ENCODE results near the gene TCF12. TPM values are rescaled to one million over a fixed set of nuclear protein-coding genes. Genes with fewer than 3 reads are reported as not detected.

The TCF12 gene
- total and polyA plus RNA-seq, 2 of the 8 experiments (the other 6 are each of a cell fraction or from before 2014, with no cell fraction given): 85.8 to 101 TPM

DNA sequence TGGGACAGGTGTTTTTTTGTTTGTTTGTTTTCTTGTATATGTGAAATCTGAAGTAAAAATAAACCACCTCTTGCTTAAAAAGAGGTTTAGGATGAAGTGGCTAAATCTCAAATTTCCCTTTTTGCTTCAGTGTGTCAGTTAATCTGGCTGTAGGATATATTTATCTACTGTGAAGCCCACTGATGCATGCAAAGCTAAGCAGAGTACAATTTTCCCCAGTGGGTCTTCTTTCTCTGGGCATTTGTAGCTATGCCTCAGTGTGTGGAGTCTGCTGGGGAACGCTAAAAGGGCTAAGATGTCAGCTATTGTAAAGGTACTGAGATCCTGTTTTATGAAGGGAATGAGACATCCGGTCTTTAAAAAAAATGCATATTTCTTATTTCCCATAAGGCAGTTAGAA lies 190.6 kb downstream of the TCF12 start (continued):
- TF ChIP-seq, protein P1, sequence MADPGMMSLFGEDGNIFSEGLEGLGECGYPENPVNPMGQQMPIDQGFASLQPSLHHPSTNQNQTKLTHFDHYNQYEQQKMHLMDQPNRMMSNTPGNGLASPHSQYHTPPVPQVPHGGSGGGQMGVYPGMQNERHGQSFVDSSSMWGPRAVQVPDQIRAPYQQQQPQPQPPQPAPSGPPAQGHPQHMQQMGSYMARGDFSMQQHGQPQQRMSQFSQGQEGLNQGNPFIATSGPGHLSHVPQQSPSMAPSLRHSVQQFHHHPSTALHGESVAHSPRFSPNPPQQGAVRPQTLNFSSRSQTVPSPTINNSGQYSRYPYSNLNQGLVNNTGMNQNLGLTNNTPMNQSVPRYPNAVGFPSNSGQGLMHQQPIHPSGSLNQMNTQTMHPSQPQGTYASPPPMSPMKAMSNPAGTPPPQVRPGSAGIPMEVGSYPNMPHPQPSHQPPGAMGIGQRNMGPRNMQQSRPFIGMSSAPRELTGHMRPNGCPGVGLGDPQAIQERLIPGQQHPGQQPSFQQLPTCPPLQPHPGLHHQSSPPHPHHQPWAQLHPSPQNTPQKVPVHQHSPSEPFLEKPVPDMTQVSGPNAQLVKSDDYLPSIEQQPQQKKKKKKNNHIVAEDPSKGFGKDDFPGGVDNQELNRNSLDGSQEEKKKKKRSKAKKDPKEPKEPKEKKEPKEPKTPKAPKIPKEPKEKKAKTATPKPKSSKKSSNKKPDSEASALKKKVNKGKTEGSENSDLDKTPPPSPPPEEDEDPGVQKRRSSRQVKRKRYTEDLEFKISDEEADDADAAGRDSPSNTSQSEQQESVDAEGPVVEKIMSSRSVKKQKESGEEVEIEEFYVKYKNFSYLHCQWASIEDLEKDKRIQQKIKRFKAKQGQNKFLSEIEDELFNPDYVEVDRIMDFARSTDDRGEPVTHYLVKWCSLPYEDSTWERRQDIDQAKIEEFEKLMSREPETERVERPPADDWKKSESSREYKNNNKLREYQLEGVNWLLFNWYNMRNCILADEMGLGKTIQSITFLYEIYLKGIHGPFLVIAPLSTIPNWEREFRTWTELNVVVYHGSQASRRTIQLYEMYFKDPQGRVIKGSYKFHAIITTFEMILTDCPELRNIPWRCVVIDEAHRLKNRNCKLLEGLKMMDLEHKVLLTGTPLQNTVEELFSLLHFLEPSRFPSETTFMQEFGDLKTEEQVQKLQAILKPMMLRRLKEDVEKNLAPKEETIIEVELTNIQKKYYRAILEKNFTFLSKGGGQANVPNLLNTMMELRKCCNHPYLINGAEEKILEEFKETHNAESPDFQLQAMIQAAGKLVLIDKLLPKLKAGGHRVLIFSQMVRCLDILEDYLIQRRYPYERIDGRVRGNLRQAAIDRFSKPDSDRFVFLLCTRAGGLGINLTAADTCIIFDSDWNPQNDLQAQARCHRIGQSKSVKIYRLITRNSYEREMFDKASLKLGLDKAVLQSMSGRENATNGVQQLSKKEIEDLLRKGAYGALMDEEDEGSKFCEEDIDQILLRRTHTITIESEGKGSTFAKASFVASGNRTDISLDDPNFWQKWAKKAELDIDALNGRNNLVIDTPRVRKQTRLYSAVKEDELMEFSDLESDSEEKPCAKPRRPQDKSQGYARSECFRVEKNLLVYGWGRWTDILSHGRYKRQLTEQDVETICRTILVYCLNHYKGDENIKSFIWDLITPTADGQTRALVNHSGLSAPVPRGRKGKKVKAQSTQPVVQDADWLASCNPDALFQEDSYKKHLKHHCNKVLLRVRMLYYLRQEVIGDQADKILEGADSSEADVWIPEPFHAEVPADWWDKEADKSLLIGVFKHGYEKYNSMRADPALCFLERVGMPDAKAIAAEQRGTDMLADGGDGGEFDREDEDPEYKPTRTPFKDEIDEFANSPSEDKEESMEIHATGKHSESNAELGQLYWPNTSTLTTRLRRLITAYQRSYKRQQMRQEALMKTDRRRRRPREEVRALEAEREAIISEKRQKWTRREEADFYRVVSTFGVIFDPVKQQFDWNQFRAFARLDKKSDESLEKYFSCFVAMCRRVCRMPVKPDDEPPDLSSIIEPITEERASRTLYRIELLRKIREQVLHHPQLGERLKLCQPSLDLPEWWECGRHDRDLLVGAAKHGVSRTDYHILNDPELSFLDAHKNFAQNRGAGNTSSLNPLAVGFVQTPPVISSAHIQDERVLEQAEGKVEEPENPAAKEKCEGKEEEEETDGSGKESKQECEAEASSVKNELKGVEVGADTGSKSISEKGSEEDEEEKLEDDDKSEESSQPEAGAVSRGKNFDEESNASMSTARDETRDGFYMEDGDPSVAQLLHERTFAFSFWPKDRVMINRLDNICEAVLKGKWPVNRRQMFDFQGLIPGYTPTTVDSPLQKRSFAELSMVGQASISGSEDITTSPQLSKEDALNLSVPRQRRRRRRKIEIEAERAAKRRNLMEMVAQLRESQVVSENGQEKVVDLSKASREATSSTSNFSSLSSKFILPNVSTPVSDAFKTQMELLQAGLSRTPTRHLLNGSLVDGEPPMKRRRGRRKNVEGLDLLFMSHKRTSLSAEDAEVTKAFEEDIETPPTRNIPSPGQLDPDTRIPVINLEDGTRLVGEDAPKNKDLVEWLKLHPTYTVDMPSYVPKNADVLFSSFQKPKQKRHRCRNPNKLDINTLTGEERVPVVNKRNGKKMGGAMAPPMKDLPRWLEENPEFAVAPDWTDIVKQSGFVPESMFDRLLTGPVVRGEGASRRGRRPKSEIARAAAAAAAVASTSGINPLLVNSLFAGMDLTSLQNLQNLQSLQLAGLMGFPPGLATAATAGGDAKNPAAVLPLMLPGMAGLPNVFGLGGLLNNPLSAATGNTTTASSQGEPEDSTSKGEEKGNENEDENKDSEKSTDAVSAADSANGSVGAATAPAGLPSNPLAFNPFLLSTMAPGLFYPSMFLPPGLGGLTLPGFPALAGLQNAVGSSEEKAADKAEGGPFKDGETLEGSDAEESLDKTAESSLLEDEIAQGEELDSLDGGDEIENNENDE (IDR thresholded peaks at IDR 0.05; ENCODE audit: insufficient replicate concordance, low read length): no peak
- TF ChIP-seq ASH2L (IDR thresholded peaks at IDR 0.05; ENCODE audit: low read length) (no peak), ZNF274 (IDR thresholded peaks at IDR 0.05; ENCODE audit: borderline replicate concordance, extremely low read depth, low read length) (no peak), TAF1 (IDR thresholded peaks at IDR 0.05; ENCODE audit: low read depth, low read length) (no peak), HDAC2 (IDR thresholded peaks at IDR 0.05; ENCODE audit: borderline replicate concordance in 1 of 2, low read depth in 2 of 2, low read length in 2 of 2) (no peak), CHD2 (IDR thresholded peaks at IDR 0.05; ENCODE audit: low read length) (no peak), POLR2A (IDR thresholded peaks at IDR 0.05; ENCODE audit: control extremely low read depth in 1 of 2, low read depth in 2 of 2, low read length in 2 of 2) (no peak), KDM5A (IDR thresholded peaks at IDR 0.05; ENCODE audit: low read length) (no peak), TAF7 (optimal IDR thresholded peaks at IDR 0.05; ENCODE audit: borderline replicate concordance, low read depth, low read length) (no peak)
